IMR-90 (cell line): ENCODE results near the gene BCAR1. TPM values are rescaled to one million over a fixed set of nuclear protein-coding genes. Genes with fewer than 3 reads are reported as not detected.
"Not testable (repeated sequence)": the region's sequence is repeated elsewhere in the genome, so short reads cannot be mapped to it uniquely, and the experiment has no call there.

Experiments
- ATAC-seq: fragments of 200-7000 bp; cut with Tn5 transposase; 2 replicates; pipeline ENCODE4 v1.9.1; 2020; ENCODE audit warnings: low read depth, mild to moderate bottlenecking, moderate library complexity
- BruUV-seq: library from RNA; stranded (reverse); fragments of 400-500 nt; replicated peaks from 2 replicates; lab custom pipeline; 2021; lab: Mats Ljungman, UMichigan
- CTCF ChIA-PET: fragments of 300-600 bp; formaldehyde crosslinking; extraction: SDS; loops from one replicate; lab custom pipeline; 2021; ENCODE audit warnings: antibody characterized with exemption; lab: Yijun Ruan, JAX
- POLR2A ChIA-PET: fragments of 300-600 bp; sonication (Branson Sonifier 250); formaldehyde crosslinking; loops from one replicate; lab custom pipeline; 2022; ENCODE audit warnings: antibody characterized with exemption; ENCODE audit not compliant: unreplicated experiment; lab: Charles Lee
- DNase-seq: peaks from one replicate; pipeline ENCODE4 v3.0.0; 2013
- H2AFZ ChIP-seq: replicated peaks from 2 replicates; pipeline ENCODE3; 2013; ENCODE audit warnings: low read length, mild to moderate bottlenecking; ENCODE audit not compliant: poor library complexity
- H2AK5ac ChIP-seq: 2 replicates; pipeline ENCODE4 v1.6.1; 2013; ENCODE audit warnings: low read depth, low read length, inconsistent platforms
- H2AK9ac ChIP-seq: replicated peaks from 2 replicates; pipeline ENCODE3; 2013; ENCODE audit warnings: mild to moderate bottlenecking, low read depth, low read length, moderate library complexity; ENCODE audit not compliant: poor library complexity
- H2BK120ac ChIP-seq: 2 replicates; pipeline ENCODE4 v1.6.1; 2013; ENCODE audit warnings: low read depth, low read length, inconsistent platforms
- H2BK15ac ChIP-seq: 3 replicates; pipeline ENCODE4 v1.6.1; 2013; ENCODE audit warnings: low read depth, low read length, inconsistent platforms
- H2BK20ac ChIP-seq: 2 replicates; pipeline ENCODE4 v1.6.1; 2013; ENCODE audit warnings: low read depth, mild to moderate bottlenecking, inconsistent platforms, low read length, moderate library complexity
- H2BK5ac ChIP-seq: 2 replicates; pipeline ENCODE4 v1.6.1; 2013; ENCODE audit warnings: mild to moderate bottlenecking, low read depth, low read length, inconsistent platforms; ENCODE audit not compliant: poor library complexity, severe bottlenecking
- H3K14ac ChIP-seq: replicated peaks from 2 replicates; pipeline ENCODE4 v1.6.1; 2013; ENCODE audit warnings: low read depth, low read length, inconsistent platforms
- H3K18ac ChIP-seq: 2 replicates; pipeline ENCODE4 v1.6.1; 2013; ENCODE audit warnings: low read depth, low read length, control low read depth
- H3K23ac ChIP-seq: 2 replicates; pipeline ENCODE4 v1.6.1; 2013; ENCODE audit warnings: low read depth, low read length, inconsistent platforms
- H3K27ac ChIP-seq: 2 replicates; pipeline ENCODE4 v1.5.1; 2013; ENCODE audit warnings: mild to moderate bottlenecking, control low read depth, low read length; ENCODE audit not compliant: insufficient read depth
- H3K27me3 ChIP-seq: 2 replicates; pipeline ENCODE4 v1.6.1; 2013; ENCODE audit warnings: low read length; ENCODE audit not compliant: control insufficient read depth, insufficient read depth
- H3K36me3 ChIP-seq: 2 replicates; pipeline ENCODE4 v1.6.1; 2013; ENCODE audit warnings: low read length, mixed read lengths; ENCODE audit not compliant: control insufficient read depth, insufficient read depth
- H3K4ac ChIP-seq: 2 replicates; pipeline ENCODE4 v1.6.1; 2013; ENCODE audit warnings: low read depth, low read length, inconsistent platforms
- H3K4me1 ChIP-seq: 2 replicates; pipeline ENCODE4 v1.6.1; 2013; ENCODE audit warnings: low read length, mixed read lengths; ENCODE audit not compliant: control insufficient read depth, insufficient read depth
- H3K4me2 ChIP-seq: 2 replicates; pipeline ENCODE4 v1.6.1; 2013; ENCODE audit warnings: low read depth, mild to moderate bottlenecking, control low read depth, low read length, moderate library complexity
- H3K4me3 ChIP-seq: 2 replicates; pipeline ENCODE4 v1.5.1; 2013; ENCODE audit warnings: low read depth, mild to moderate bottlenecking, control low read depth, low read length, moderate library complexity; ENCODE audit not compliant: insufficient read depth
- H3K56ac ChIP-seq: 2 replicates; pipeline ENCODE4 v1.6.1; 2013; ENCODE audit warnings: low read length, inconsistent platforms; ENCODE audit not compliant: insufficient read depth; ENCODE audit errors: extremely low read depth
- H3K79me1 ChIP-seq, 2 experiments: 2 replicates each; pipeline ENCODE4 v1.6.1; 2013; ENCODE audit warnings: low read length in 2 of 2, inconsistent platforms in 1 of 2, low read depth in 1 of 2
- H3K9ac ChIP-seq: 2 replicates; pipeline ENCODE4 v1.6.1; 2013; ENCODE audit warnings: low read depth, low read length, control low read depth
- H3K9me1 ChIP-seq: 2 replicates; pipeline ENCODE4 v1.6.1; 2013; ENCODE audit warnings: low read length, inconsistent platforms; ENCODE audit not compliant: insufficient read depth
- H3K9me3 ChIP-seq: 2 replicates; pipeline ENCODE4 v1.6.1; 2013; ENCODE audit warnings: low read length; ENCODE audit not compliant: control insufficient read depth, insufficient read depth
- H4K20me1 ChIP-seq: 2 replicates; pipeline ENCODE4 v1.6.1; 2013; ENCODE audit warnings: low read length, inconsistent platforms; ENCODE audit not compliant: insufficient read depth
- H4K5ac ChIP-seq: 2 replicates; pipeline ENCODE4 v1.6.1; 2013; ENCODE audit warnings: mild to moderate bottlenecking, low read depth, low read length, control low read depth
- H4K8ac ChIP-seq, 2 experiments: 2 replicates each; pipeline ENCODE4 v1.6.1; 2013; ENCODE audit warnings: low read depth in 2 of 2, low read length in 2 of 2, control low read depth in 1 of 2, inconsistent platforms in 1 of 2
- H4K91ac ChIP-seq: 2 replicates; pipeline ENCODE4 v1.6.1; 2013; ENCODE audit warnings: low read depth, low read length, inconsistent platforms; ENCODE audit not compliant: insufficient read depth
- WGBS, 2 experiments: methylation state at CpG; one replicate each; pipeline versions ENCODE4 v1.1.5 to v1.1.7; 2013; ENCODE audit warnings: missing lambda C conversion rate in 2 of 2; ENCODE audit not compliant: insufficient read length in 1 of 2; ENCODE audit errors: extremely low coverage in 2 of 2; 5-methylcytosine and 5-hydroxymethylcytosine counted together
- dilution Hi-C: fragments of 300-500 bp; cut with HindIII; formaldehyde crosslinking; loops from one replicate; pipeline ENCODE4 v1.14.3; 2018; ENCODE audit warnings: low sequenced_read_pairs; ENCODE audit not compliant: unreplicated experiment
- in situ Hi-C: fragments of 300-500 bp; cut with MboI; formaldehyde crosslinking; loops from 3 replicates; pipeline ENCODE4 v1.14.3; 2019; ENCODE audit warnings: low sequenced_read_pairs, inconsistent platforms, mixed read lengths
- intact Hi-C: fragments of 100-400 bp; cut with micrococcal nuclease; formaldehyde crosslinking; loops from 2 replicates; pipeline ENCODE4 v1.10.0; 2022
- polyA plus RNA-seq, 3 experiments: library from polyadenylated mRNA; depleted of rRNA; stranded (reverse); fragments of >200 nt; gene quantifications; 2 replicates each; pipeline ENCODE4 v1.2.3, GENCODE V29; 2012; ENCODE audit warnings: low replicate concordance in 1 of 3
- total RNA-seq: library from RNA; depleted of rRNA; stranded (reverse); fragments of >200 nt; gene quantifications from 2 replicates; pipeline ENCODE4 v1.2.3, GENCODE V29; 2012

The BCAR1 gene
- total and polyA plus RNA-seq, 2 of the 4 experiments (the other 2 are of a cell fraction), result 18.1 to 99.4 TPM

DNA sequence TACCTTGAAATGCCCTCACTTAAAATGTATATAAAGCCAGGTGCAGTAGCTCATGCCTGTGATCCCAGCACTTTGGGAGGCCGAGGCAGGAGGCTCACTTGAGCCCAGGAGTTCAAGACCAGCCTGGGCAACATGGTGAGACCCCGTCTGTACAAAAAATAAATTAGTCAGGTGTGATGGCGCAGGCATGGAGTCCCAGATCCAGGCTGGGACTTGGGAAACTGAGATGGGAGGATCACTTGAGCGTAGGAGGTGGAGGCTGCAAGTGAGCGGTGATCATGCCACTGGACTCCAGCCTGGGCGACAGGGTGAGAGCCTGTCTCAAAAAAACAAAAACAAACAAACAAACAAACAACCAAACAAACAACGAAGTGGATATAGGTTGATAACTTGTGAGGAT is 41.9 kb downstream of the BCAR1 start:
- H2BK15ac ChIP-seq, H3K56ac ChIP-seq, H4K20me1 ChIP-seq, ATAC-seq, H4K5ac ChIP-seq, H2AFZ ChIP-seq, H3K9me1 ChIP-seq, H2BK120ac ChIP-seq, H3K4me2 ChIP-seq, H3K79me1 ChIP-seq, H3K18ac ChIP-seq, POLR2A ChIA-PET, CTCF ChIA-PET, DNase-seq, H2AK9ac ChIP-seq, H3K23ac ChIP-seq, H3K14ac ChIP-seq, H3K9me3 ChIP-seq, dilution Hi-C loops, intact Hi-C loops, H4K91ac ChIP-seq, H3K36me3 ChIP-seq, H4K8ac ChIP-seq, H2BK20ac ChIP-seq, H3K27me3 ChIP-seq, H3K4me1 ChIP-seq, H2AK5ac ChIP-seq, BruUV-seq, H2BK5ac ChIP-seq, H3K27ac ChIP-seq, H3K9ac ChIP-seq, H3K4ac ChIP-seq, H3K4me3 ChIP-seq: not testable (repeated sequence)
- in situ Hi-C loops, result loop anchor here (25.0 kb wide), 2 partner anchors 378 to 553 kb away; no protein-coding TSS in a partner anchor
- 100% methylated on average over 3 of the region's 7 CpGs; no CpG with 5 or more reads in 1 of the 2 experiments for WGBS, 2 experiments
